ENCODE results near the gene PRRT4. TPM values are rescaled to one million over a fixed set of nuclear protein-coding genes. Genes with fewer than 3 reads are reported as not detected.

PRRT4 gene
- 252 TPM for polyA plus RNA-seq (2012; ENCODE audit: insufficient read depth, insufficient read length, low read depth)

DNA sequence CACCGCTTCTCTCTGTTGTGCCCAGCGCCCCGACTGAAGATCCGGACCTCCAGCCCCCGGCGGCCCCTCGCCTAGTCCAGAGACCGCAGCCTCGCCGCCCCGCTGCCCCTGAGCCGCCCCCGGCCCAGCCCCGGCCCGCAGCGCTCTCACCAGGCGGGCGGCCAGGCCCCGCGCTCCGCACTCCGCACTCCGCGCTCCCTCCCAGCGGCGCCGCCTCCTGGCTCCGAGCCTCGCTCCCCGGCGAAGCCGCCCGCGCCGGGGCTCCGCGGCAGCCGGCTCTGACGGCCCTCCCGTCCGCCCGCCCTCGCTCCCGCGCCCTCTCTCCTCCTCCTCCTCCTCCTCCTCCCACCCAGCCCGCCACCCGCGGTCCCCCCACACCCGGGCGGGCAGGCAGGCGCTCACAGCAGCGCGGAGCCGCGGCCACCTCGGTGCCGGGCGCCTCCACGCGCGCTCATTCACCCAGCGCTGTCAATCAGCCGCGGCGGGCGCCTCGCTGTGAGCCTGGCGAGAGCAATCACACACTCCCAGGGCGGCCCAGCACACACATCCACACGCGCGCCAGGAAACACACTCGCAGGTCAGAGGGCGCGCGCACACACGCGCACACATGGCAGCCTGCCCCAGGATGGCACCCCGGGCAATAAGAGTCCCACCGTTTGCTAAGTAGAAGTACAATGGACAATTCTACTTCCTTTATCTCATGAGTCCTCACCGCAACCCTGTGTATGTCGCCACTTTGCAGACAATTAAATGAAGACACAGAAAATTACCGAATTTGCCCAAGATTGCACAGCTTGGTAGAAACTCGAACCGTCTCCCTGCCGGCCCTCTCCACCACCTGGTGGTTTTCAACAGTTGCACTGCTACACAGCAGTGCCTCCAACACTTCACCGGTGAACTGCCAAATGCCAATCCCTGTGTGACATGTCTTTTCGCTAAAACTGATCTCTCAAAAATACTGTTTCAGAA is at the start of gene PRRT4:
PRRT4 (minus strand) TSS at position 280 of the 969 bp plus-strand sequence.
- TF ChIP-seq, protein P1, sequence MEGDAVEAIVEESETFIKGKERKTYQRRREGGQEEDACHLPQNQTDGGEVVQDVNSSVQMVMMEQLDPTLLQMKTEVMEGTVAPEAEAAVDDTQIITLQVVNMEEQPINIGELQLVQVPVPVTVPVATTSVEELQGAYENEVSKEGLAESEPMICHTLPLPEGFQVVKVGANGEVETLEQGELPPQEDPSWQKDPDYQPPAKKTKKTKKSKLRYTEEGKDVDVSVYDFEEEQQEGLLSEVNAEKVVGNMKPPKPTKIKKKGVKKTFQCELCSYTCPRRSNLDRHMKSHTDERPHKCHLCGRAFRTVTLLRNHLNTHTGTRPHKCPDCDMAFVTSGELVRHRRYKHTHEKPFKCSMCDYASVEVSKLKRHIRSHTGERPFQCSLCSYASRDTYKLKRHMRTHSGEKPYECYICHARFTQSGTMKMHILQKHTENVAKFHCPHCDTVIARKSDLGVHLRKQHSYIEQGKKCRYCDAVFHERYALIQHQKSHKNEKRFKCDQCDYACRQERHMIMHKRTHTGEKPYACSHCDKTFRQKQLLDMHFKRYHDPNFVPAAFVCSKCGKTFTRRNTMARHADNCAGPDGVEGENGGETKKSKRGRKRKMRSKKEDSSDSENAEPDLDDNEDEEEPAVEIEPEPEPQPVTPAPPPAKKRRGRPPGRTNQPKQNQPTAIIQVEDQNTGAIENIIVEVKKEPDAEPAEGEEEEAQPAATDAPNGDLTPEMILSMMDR (IDR thresholded peaks at IDR 0.05; ENCODE audit: low read depth, low read length) = peak; percentile 46
- peaks cover 63% of the 10 kb centered on the region for H3K4me1 ChIP-seq
- H3K9me3 ChIP-seq = no peaks in the 10 kb centered on the region
- H3K4me3 ChIP-seq (ENCODE audit: low read depth, low read length) = peak within 1 kb of the TSS; percentile 74
- H3K36me3 ChIP-seq = peaks cover 23% of the 10 kb centered on the region
- DNase-seq = peak; percentile 69
- no peaks in the 10 kb centered on the region for H3K27me3 ChIP-seq

DNA sequence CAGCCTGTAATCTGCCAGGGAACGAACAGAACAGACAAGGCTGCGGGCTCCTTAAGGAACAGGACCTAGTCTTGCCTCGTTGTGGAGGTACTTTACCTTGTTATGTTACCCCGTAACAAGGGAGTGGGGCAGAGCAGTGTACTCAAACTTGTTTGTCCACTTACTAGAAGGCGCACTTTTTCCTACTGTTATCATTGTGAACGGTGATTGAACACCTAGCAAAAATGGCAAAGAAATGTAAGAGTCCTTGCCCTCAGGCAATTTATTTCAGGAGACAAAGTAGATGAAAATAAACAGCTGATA is 48.9 kb upstream of the PRRT4 start:
- no peak for DNase-seq
- Histone ChIP-seq H3K36me3 (no peaks in the 10 kb centered on the region), H3K27me3 (peaks cover 14% of the 10 kb centered on the region), H3K4me3 (ENCODE audit: low read depth, low read length) (peak overlapping the region; percentile 66), H3K4me1 (peaks cover 22% of the 10 kb centered on the region), H3K9me3 (no peaks in the 10 kb centered on the region)
- TF ChIP-seq, protein P1 (IDR thresholded peaks at IDR 0.05; ENCODE audit: low read depth, low read length) = no peak

DNA sequence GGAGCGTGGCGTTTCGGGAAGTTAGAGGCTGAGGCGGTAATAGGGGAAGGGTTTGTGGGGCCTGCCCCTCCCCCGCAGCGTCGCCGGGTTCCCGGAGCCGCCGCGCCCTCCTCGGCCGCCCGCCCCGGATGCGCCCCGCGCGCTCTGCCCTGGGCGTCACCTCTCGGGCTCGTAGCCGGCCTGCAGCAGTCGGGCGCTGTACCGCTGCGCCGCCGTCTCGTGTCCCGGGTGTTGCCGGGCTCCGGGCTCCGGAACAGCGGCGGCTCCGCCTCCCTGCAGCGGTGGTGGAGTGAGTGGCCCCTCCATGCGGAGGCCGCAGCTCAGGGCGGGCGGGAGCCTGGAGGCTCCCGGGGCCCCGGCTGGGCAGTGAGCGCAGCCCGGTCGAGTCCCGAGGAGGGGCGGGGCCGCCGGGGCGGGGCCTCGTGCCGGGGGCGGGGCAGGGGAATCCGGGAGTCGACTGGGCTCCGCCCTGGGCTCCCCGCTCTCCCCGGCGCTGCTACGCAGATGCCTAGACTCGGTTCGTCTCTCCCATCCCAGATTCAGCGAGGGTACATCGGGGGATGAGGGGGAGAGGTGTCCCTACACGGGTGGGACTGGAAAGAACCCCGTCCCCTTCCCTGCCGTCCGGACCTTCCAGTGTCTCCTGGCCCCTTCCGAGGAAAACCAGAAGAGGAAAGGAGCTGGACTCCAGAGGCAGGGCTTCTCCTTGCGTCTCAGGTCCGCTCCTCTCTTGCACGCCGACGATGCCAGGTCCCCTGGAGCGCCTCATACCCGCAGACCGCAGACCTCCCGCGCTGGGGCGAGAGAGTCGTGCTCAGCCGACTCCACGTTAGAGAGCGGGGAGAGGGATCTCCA is 48.3 kb upstream of the PRRT4 start, which contains the start of gene IMPDH1:
IMPDH1 (minus strand) TSS at position 387 of the 855 bp plus-strand sequence; CDS start at position 306, 81 bp downstream.
- Histone ChIP-seq H3K36me3 (no peaks in the 10 kb centered on the region), H3K4me3 (ENCODE audit: low read depth, low read length) (peak within 1 kb of the TSS; percentile 66), H3K27me3 (peaks cover 14% of the 10 kb centered on the region), H3K4me1 (peaks cover 18% of the 10 kb centered on the region), H3K9me3 (no peaks in the 10 kb centered on the region)
- DNase-seq = peak; percentile 90
- TF ChIP-seq, protein P1 (IDR thresholded peaks at IDR 0.05; ENCODE audit: low read depth, low read length) = no peak

DNA sequence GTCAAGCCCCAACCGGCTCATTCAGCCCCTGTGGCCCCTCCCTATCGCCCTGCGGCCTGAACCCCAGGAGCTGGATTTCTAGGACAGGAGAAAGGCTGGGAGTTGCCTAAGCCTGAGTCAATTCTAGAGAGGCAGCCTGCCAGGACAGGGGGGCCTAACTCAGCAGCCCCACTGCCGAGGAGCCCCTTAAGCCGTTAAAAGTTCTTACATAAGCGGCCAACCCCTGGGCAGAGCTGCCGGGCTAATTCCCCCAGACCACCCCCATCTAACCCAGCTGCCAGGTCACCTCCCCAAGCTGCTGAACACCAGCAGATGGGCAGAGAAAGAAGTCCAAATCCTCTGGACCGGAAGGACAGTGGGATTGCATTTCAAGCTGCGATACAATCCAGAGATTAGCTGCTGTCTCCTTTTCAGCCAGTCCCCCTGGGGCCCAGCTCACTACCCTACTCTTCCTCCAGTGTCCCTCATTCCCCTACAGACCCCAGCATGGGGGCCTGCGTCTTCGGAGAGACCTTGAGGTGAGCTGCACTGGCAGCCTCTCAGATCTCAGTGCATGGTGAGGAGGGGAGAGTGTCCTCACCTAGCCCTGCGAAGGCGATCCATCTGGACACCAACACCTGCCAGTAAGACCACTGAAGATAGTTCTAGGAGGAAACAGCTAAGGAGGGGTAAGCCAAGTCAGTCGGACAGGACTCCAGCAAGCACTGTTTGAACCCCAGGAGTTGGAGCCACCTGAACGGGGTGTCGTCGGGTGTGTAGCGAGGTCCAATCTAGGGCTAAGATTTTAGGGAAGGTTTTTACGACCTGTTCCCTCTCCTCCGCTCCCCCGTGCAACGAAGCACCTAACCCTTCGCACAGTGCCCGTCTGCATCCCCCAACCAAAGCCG is 47.5 kb upstream of the PRRT4 start:
- DNase-seq = no peak
- Histone ChIP-seq H3K4me1 (peaks cover 21% of the 10 kb centered on the region), H3K9me3 (no peaks in the 10 kb centered on the region), H3K27me3 (peaks cover 14% of the 10 kb centered on the region), H3K4me3 (ENCODE audit: low read depth, low read length) (peak overlapping the region; percentile 66), H3K36me3 (peaks cover 4% of the 10 kb centered on the region)
- TF ChIP-seq, protein P1 (IDR thresholded peaks at IDR 0.05; ENCODE audit: low read depth, low read length) = no peak

DNA sequence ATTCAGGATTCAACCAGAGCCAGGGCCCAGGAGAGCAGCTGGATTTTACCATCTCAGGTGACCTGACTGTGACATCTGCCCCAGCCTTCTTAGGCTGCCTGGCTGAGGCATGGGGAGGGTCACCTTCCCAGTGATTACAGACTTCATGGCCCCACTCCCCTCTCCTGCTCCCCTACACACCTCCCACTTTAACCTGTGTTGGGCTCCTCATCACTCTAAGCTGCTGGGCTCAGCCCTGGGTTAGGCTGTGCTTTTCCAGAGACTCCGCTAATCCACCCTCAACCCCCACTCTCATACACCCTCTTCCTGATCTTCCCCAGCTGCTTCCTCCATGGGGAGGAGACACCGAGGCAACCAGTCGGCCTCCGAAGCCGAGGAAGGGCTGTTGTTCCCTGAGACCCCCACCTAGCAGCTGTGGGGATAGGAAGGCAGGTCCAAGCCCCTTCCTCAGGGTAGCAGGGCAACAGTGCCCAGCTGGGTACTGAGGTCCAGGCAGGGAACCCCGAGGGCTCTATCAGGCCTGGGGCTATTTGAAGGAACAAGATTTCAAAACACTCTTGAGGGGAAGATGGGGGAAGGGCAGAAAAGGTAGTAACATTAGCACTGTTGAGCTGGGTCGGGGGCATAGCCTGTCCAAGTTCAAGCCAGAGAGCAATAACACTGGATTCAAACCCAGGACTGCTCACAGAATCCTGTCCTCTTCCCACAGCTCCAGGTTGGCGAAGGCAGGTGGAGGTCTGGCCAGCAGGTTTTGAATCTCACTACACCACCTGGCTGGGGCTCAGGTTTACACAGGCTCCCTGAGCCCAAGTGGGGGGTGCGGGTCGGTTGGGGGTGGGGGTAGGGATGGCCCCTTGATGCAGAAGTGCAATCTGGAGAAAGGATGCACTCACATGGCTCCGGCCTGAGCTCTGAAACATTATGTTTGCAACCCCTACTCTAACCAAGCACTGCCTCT is 46.5 kb upstream of the PRRT4 start:
- no peak for DNase-seq
- Histone ChIP-seq H3K9me3 (no peaks in the 10 kb centered on the region), H3K4me3 (ENCODE audit: low read depth, low read length) (peak overlapping the region; percentile 66), H3K27me3 (peaks cover 6% of the 10 kb centered on the region), H3K36me3 (peaks cover 11% of the 10 kb centered on the region), H3K4me1 (peaks cover 24% of the 10 kb centered on the region)
- TF ChIP-seq, protein P1 (IDR thresholded peaks at IDR 0.05; ENCODE audit: low read depth, low read length) = no peak

Data from BE2C (cell line).